Neuronal stem cell (in vitro differentiated cells): ENCODE data around the gene CAPG.

Source experiments
- DNase-seq: peaks from one replicate; pipeline ENCODE4 v3.0.0-alpha.2; 2013; ENCODE audit warnings: low spot score
- H2AFZ ChIP-seq: one replicate; pipeline ENCODE4 v1.6.1; 2013; ENCODE audit warnings: mild to moderate bottlenecking, low read length, inconsistent platforms
- H2AK5ac ChIP-seq: 2 replicates; pipeline ENCODE4 v1.6.1; 2013; ENCODE audit warnings: low read depth, mild to moderate bottlenecking, inconsistent platforms, low read length, moderate library complexity, mixed read lengths
- H2BK120ac ChIP-seq: 2 replicates; pipeline ENCODE4 v1.6.1; 2013; ENCODE audit warnings: low read depth, mild to moderate bottlenecking, inconsistent platforms, low read length, moderate library complexity, mixed read lengths
- H2BK12ac ChIP-seq: one replicate; pipeline ENCODE4 v1.6.1; 2013; ENCODE audit warnings: low read length, inconsistent platforms
- H2BK15ac ChIP-seq: 2 replicates; pipeline ENCODE4 v1.6.1; 2013; ENCODE audit warnings: mild to moderate bottlenecking, low read length, inconsistent platforms, mixed read lengths
- H2BK5ac ChIP-seq: one replicate; pipeline ENCODE4 v1.6.1; 2013; ENCODE audit warnings: inconsistent platforms, mild to moderate bottlenecking, low read length, moderate library complexity
- H3K14ac ChIP-seq: one replicate; pipeline ENCODE4 v1.6.1; 2013; ENCODE audit warnings: low read length, inconsistent platforms
- H3K18ac ChIP-seq: 2 replicates; pipeline ENCODE4 v1.6.1; 2013; ENCODE audit warnings: low read length, inconsistent platforms
- H3K23ac ChIP-seq: 2 replicates; pipeline ENCODE4 v1.6.1; 2013; ENCODE audit warnings: low read depth, mild to moderate bottlenecking, mixed read lengths, low read length, inconsistent platforms; ENCODE audit not compliant: poor library complexity
- H3K27ac ChIP-seq: replicated peaks from 3 replicates; pipeline ENCODE4 v1.5.1; 2013; ENCODE audit warnings: low read length, inconsistent platforms
- H3K27me3 ChIP-seq, 3 experiments: 2 replicates each; pipeline ENCODE4 v1.6.1; 2013; ENCODE audit warnings: low read length in 3 of 3, mild to moderate bottlenecking in 2 of 3, inconsistent platforms in 1 of 3, low read depth in 1 of 3, mixed read lengths in 1 of 3, moderate library complexity in 1 of 3; ENCODE audit not compliant: control insufficient read depth in 3 of 3, insufficient read depth in 3 of 3
- H3K36me3 ChIP-seq, 2 donors: replicated peaks in 1 of 2; 2 replicates each; pipeline ENCODE4 v1.6.1; 2013; ENCODE audit warnings: low read length in 2 of 2; ENCODE audit not compliant: control insufficient read depth in 2 of 2, insufficient read depth in 2 of 2
- H3K4ac ChIP-seq: 2 replicates; pipeline ENCODE4 v1.6.1; 2013; ENCODE audit warnings: inconsistent platforms, mild to moderate bottlenecking, low read length, moderate library complexity
- H3K4me1 ChIP-seq, 2 donors: 1 replicate in 1 of 2; 2 replicates in 1 of 2; pipeline ENCODE4 v1.6.1; 2013; ENCODE audit warnings: low read length in 2 of 2, low read depth in 1 of 2; ENCODE audit not compliant: control insufficient read depth in 2 of 2, insufficient read depth in 1 of 2
- H3K4me2 ChIP-seq: one replicate; pipeline ENCODE4 v1.6.1; 2013; ENCODE audit warnings: mild to moderate bottlenecking, low read length, inconsistent platforms; ENCODE audit not compliant: insufficient read depth, poor library complexity, severe bottlenecking
- H3K4me3 ChIP-seq, 2 donors: 2 replicates each; pipeline ENCODE4 v1.5.1; 2013; ENCODE audit warnings: low read length in 2 of 2, mild to moderate bottlenecking in 2 of 2, inconsistent platforms in 1 of 2, moderate library complexity in 1 of 2
- H3K79me1 ChIP-seq: one replicate; pipeline ENCODE4 v1.6.1; 2013; ENCODE audit warnings: low read depth, mild to moderate bottlenecking, inconsistent platforms, low read length, moderate library complexity
- H3K9ac ChIP-seq: one replicate; pipeline ENCODE4 v1.6.1; 2013; ENCODE audit warnings: mild to moderate bottlenecking, low read depth, low read length, inconsistent platforms; ENCODE audit not compliant: poor library complexity
- H3K9me3 ChIP-seq, 2 donors: replicated peaks in 1 of 2; 2 replicates each; pipeline versions ENCODE3 to v1.6.1; 2013; ENCODE audit warnings: low read length in 2 of 2, mild to moderate bottlenecking in 2 of 2, inconsistent platforms in 1 of 2, low read depth in 1 of 2, mixed read lengths in 1 of 2, moderate library complexity in 1 of 2; ENCODE audit not compliant: control insufficient read depth in 2 of 2, insufficient read depth in 1 of 2
- H4K8ac ChIP-seq: one replicate; pipeline ENCODE4 v1.6.1; 2013; ENCODE audit warnings: low read depth, mild to moderate bottlenecking, inconsistent platforms, low read length, moderate library complexity
- H4K91ac ChIP-seq: one replicate; pipeline ENCODE4 v1.6.1; 2013; ENCODE audit warnings: low read length, low read depth, mild to moderate bottlenecking, inconsistent platforms; ENCODE audit not compliant: poor library complexity
- WGBS, 2 donors: extraction: QIAGEN DNeasy Blood & Tissue Kit; methylation state at CpG; one replicate each; pipeline ENCODE4 v1.1.7; 2013; ENCODE audit warnings: missing lambda C conversion rate in 2 of 2, mixed read lengths in 1 of 2; ENCODE audit not compliant: insufficient read length in 2 of 2, insufficient replicate concordance in 1 of 2; ENCODE audit errors: extremely low coverage in 2 of 2; 5-methylcytosine and 5-hydroxymethylcytosine counted together

The CAPG gene

GRCh38 chr2:85400541-85401463 lies 9.4 kb downstream of the CAPG start:
- Histone ChIP-seq H3K4me2 (no peak overlapping the region), H3K27me3 (peaks cover 0 to 2% (median 0%) of the 10 kb centered on the region in 3 experiments), H2AK5ac (no peak overlapping the region), H3K9ac (no peak overlapping the region), H3K4ac (peak overlapping the region; percentile 37), H3K27ac (no peak overlapping the region), H2AFZ (no peak overlapping the region), H3K14ac (no peak overlapping the region), H3K36me3 (no peaks in the 10 kb centered on the region), H3K18ac (no peak overlapping the region), H2BK5ac (peak overlapping the region; percentile 24), H3K4me1 (peaks cover 0 to 4% of the 10 kb centered on the region in 2 donors), H3K9me3 (no peaks in the 10 kb centered on the region), H3K23ac (no peak overlapping the region), H3K79me1 (peaks cover 2% of the 10 kb centered on the region), H4K91ac (no peak overlapping the region), H2BK120ac (no peak overlapping the region), H4K8ac (no peak overlapping the region), H2BK12ac (no peak overlapping the region), H2BK15ac (no peak overlapping the region), H3K4me3 (no peak overlapping the region)
- no peak for DNase-seq
- WGBS, 2 donors: no CpG with 5 or more reads among the region's 14 CpGs

GRCh38 chr2:85400023-85400422 lies 10.1 kb downstream of the CAPG start:
- no peak overlapping the region for H3K4me3 ChIP-seq
- H2AK5ac ChIP-seq: no peak overlapping the region
- no peak for DNase-seq
- peaks cover 0 to 2% (median 0%) of the 10 kb centered on the region in 3 experiments for H3K27me3 ChIP-seq
- H2BK12ac ChIP-seq: no peak overlapping the region
- H3K36me3 ChIP-seq: no peaks in the 10 kb centered on the region
- H3K9me3 ChIP-seq: no peaks in the 10 kb centered on the region
- no peak overlapping the region for H3K4ac ChIP-seq
- no peak overlapping the region for H3K14ac ChIP-seq
- H3K18ac ChIP-seq: no peak overlapping the region
- H3K9ac ChIP-seq: no peak overlapping the region
- H4K8ac ChIP-seq: no peak overlapping the region
- H2BK120ac ChIP-seq: no peak overlapping the region
- H2BK5ac ChIP-seq: no peak overlapping the region
- H2BK15ac ChIP-seq: no peak overlapping the region
- H3K4me1 ChIP-seq: no peaks in the 10 kb centered on the region
- no peak overlapping the region for H4K91ac ChIP-seq
- H3K23ac ChIP-seq: no peak overlapping the region
- 100% methylated on average over 1 of the region's 8 CpGs; no CpG with 5 or more reads in 1 of the 2 donors for WGBS, 2 donors
- no peak overlapping the region for H3K27ac ChIP-seq
- H3K79me1 ChIP-seq: peaks cover 2% of the 10 kb centered on the region
- H3K4me2 ChIP-seq: no peak overlapping the region
- H2AFZ ChIP-seq: no peak overlapping the region

GRCh38 chr2:85399183-85399455 lies 11.0 kb downstream of the CAPG start:
- Histone ChIP-seq H2BK12ac (no peak overlapping the region), H3K23ac (peak overlapping the region; percentile 80), H4K91ac (no peak overlapping the region), H2AK5ac (no peak overlapping the region), H3K4me1 (peaks cover 0 to 5% of the 10 kb centered on the region in 2 donors), H3K27ac (no peak overlapping the region), H3K4me3 (no peak overlapping the region), H3K14ac (peak overlapping the region; percentile 17), H3K79me1 (peaks cover 2% of the 10 kb centered on the region), H3K4ac (no peak overlapping the region), H3K9me3 (no peaks in the 10 kb centered on the region), H3K9ac (no peak overlapping the region), H3K36me3 (no peaks in the 10 kb centered on the region), H2AFZ (no peak overlapping the region), H3K18ac (no peak overlapping the region), H2BK120ac (no peak overlapping the region), H3K27me3 (peaks cover 0 to 2% (median 0%) of the 10 kb centered on the region in 3 experiments), H2BK5ac (peak overlapping the region; percentile 66), H4K8ac (no peak overlapping the region), H3K4me2 (no peak overlapping the region), H2BK15ac (no peak overlapping the region)
- no CpG with 5 or more reads among the region's 8 CpGs for WGBS, 2 donors
- no peak for DNase-seq

GRCh38 chr2:85398426-85399182 lies 11.6 kb downstream of the CAPG start:
- no peak for DNase-seq
- H2BK5ac ChIP-seq: peak overlapping the region; percentile 66
- H3K4ac ChIP-seq: no peak overlapping the region
- peak overlapping the region; percentile 71 for H3K14ac ChIP-seq
- no peak overlapping the region for H2BK120ac ChIP-seq
- peak overlapping the region; percentile 46 for H2AK5ac ChIP-seq
- no peak overlapping the region for H3K9ac ChIP-seq
- H4K91ac ChIP-seq: no peak overlapping the region
- H4K8ac ChIP-seq: no peak overlapping the region
- no peak overlapping the region for H2BK12ac ChIP-seq
- H3K23ac ChIP-seq: peak overlapping the region; percentile 80
- H3K27me3 ChIP-seq: peaks cover 0 to 2% (median 0%) of the 10 kb centered on the region in 3 experiments
- H3K27ac ChIP-seq: no peak overlapping the region
- H3K18ac ChIP-seq: peak overlapping the region; percentile 38
- peaks cover 2% of the 10 kb centered on the region for H3K79me1 ChIP-seq
- no peaks in the 10 kb centered on the region for H3K9me3 ChIP-seq
- no CpG with 5 or more reads among the region's 8 CpGs for WGBS, 2 donors
- no peak overlapping the region for H3K4me3 ChIP-seq
- no peak overlapping the region for H3K4me2 ChIP-seq
- peaks cover 0 to 5% of the 10 kb centered on the region in 2 donors for H3K4me1 ChIP-seq
- H2BK15ac ChIP-seq: peak overlapping the region; percentile 26
- H3K36me3 ChIP-seq: no peaks in the 10 kb centered on the region
- no peak overlapping the region for H2AFZ ChIP-seq
